Superior temporal gyrus (tissue), 1 donor: ENCODE measurements around the gene POMP.
A peak's percentile ranks its signal among the peaks of the same experiment; 100 is the strongest.
"Not testable (repeated sequence)": the region's sequence is repeated elsewhere in the genome, so short reads cannot be mapped to it uniquely, and the experiment has no call there.

Experiments used
- DNase-seq: peaks from one replicate; pipeline ENCODE4 v3.0.0-alpha.2; 2016; ENCODE audit errors: extremely low spot score

POMP gene

DNA sequence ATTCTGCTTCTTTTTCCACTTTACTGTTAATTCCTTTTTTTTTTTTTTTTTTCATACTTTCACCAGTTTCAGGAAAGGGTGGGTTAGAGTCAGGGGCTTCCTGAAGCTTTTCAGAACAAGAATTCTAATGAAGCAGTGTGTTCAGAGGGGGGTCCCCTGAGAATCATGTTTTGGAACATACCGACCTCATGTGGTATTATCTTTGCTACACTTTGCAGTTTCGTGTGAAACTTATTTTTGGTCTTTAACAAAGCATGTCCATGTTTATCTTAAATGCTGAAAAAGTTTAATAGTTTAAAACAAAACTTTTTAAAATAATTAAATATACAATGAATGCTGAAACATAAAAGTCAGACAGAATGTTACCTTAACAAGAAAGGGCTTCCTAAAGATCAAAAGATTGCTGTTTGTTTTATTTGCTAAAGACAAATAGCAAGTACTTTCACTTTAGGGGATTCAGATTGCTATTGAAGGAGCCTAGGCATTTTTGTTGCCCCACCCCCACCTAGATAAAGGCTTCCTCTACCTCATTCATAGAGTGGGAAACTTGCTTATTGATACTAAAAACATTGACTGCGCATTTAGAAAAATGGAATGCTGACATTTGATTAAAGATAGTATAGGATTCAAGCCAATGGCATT, 21.1 kb upstream of the POMP start:
- DNase-seq = no peak

DNA sequence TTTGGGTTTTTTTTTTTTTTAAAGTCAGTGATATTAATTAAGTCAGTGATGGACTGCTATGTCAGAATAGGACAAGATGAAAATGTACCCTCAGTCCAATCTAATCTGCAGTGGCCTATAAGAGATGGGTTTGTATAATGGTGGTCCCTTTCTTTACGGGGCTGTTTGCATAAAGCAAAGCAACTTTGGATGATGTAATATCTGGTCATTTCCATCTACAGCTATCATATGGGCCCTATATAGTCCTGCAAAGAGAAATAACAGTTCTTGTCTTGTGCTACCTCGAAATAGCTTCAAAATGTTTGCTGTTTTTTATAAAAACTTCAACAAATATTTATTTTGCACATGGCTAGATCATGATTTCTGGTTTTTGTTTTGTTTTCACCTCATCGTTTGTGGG, 20.2 kb upstream of the POMP start:
- DNase-seq = no peak

DNA sequence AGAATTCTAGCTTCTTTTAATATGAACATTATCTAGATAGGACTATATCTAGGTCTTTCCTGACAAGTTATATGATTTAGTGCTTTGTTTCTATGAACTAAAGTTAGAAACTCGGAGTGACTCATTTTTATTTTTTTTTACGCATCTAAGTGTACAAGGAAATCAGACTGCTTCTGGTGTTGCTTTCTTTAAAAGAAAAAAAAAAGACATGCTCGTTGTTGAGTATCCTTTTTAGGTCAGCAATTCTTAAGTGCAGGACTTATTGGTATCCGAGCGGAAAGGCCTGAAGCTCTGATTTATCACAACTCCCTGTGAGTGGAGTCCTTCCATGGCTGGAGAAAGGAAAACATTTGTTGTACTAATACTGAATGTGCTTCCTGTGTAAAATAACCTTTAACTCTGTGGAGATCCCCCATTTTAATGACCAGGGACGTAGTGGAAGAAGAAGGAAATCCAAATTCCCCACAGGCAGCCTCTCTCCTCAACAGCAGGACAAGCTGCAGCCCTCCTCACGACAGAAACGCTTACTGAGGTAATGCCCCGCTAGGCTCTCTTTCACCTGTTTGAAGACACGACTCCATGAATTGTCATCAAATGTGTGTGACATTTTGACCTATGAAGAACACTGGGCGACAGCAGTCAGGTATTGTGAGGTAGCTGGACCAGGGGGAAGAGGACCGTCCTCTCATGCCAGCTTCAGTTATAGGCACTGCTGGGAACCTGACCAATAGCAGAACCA, 17.9 kb upstream of the POMP start:
- DNase-seq = no peak

DNA sequence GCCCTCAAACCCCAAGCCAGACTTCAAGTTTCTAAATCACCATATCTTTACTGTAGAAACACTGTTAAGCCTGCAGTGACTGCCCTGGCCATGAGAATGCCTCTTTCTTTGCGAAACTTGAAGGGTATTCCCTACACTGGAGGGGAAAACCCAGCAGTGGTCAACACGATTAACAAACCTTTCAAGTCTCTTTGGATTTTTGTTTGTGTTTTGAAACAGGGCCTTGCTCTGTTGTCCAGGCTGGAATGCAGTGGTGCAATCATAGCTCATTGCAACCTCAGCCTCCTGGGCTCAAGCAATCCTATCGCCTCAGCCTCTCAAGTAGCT, 17.4 kb upstream of the POMP start:
- no peak for DNase-seq

DNA sequence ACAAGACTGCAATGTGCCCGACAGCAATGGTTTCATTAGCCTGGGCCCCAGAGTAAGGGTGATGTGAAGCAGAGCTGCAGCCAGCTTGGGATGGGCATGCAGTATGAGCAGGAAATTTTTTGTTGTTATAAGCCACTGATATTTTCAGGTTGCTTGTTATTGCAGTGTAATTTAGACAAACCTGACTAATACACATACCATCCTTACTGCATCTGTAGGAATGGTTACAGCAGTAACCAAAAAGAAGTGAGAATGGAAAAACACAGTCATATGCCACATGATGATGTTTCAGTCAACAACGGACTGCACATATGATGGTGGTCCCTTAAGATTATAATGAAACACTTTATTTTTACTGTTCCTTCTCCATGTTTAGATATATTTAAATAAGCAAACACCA, 8.6 kb upstream of the POMP start:
- no peak for DNase-seq

DNA sequence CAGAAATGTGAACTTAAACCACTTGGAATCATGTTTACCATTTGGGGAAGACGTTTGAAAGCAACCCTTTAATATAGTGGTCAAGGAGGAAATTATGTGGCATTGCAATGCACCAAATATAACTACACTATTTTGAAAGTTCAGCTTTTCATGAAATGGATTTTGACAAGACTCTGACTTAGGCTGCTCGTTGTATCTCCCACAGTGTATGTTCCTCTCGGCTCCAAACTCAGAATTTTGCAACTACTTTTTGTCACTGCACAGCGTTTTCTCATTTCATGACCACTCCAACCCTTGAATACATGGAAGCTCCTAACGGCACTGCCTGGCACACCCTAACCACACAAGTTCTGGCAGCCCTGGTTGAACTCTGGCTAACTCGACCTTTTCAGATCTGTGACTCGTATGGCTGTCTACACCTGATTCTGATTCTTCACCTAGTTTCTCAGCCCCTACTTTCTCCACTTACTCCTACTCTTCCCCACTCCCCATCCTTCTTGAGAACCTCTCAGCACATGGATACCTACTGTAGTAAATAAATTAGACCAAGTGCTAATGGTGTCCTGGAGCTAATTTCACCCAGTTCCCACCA, 7.0 kb upstream of the POMP start:
- DNase-seq = no peak

DNA sequence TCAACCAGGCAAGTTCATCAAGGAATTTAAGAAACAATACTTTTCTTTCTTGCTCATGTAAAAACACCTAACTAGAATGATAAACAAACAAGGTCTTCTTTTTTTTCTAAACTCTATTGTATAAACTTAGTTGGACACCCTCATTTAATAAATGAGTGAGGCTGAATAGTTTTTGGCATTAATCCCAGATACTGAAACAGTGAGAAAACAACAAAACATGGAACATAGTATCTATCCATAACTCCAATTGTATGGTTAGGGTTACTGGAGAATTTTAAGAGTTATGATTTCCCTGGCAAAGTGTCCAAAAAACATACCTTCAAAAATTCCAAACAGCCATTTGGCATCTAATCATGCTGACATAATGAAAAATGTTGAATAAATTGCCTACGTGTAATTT, 5.8 kb upstream of the POMP start:
- no peak for DNase-seq

DNA sequence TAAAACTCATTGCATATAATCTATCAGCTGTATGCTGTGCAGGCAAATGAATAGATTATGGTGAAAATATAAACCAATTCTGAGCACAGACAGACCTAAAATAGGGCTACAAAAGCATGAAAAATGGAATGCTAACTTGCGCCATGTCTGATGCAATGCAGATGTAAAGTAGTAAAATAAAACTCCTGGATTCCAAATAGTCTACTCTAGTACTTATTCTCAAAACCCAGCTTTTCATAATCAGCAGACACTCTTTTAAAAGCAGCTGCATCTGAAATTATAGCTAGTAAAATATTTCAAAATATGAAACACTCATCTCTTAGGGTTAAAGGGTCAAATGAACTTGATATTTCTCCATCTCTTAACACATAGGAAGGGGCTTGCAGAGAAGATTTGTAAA, 4.7 kb upstream of the POMP start:
- no peak for DNase-seq

DNA sequence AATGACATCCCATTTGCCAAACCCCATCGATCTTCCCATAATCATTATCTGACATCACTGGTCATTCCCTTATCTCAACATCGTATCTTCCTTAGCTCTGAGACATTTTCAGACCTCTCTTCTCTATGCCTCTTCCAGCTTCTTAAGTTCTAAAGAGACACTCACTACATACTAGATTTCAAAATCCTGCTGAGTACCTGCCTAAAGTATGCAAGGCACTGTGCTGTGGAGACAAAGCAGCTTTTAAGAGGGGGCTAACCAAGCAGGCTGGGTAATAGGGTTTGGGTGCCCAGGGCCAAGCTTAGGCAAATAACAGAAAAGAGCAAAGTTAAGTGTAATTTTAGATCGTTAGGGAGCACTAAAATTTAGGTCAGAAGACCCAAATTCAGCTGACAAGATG, 3.4 kb upstream of the POMP start:
- no peak for DNase-seq

DNA sequence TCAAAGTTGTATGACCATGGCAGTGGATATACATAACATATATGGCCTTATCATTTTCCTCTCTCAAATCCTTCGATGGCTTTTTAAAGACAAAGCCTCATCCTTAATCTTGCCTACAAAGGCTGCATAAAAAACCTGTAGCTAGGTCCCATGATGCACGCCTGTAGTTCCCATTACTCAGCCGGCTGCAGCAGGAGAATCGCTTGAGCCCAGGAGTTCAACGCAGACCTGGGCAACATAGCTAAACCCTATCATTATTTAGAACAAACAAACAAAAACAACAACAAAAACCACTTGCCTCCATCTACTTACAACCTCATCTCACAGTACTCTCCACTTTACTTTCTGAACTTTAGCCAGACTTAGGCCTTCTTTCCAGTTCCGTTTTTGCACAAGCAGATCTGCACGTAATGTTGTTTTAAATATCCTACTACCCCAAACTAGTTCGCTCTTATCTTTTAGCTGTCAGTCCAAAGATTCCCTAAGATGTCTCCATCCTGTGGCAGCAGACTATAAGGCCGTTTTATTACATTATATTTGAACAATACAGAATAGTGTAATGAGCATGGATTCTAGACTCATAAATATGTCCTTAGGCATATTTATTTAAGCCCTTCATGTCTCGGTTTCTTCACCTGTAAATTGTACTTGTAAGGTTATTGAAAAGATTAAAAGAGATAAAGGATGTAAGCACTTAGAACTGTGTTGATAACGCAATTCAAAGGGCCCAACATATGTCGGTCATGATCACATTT, 969 bp upstream of the POMP start:
- peak; percentile 38 for DNase-seq

DNA sequence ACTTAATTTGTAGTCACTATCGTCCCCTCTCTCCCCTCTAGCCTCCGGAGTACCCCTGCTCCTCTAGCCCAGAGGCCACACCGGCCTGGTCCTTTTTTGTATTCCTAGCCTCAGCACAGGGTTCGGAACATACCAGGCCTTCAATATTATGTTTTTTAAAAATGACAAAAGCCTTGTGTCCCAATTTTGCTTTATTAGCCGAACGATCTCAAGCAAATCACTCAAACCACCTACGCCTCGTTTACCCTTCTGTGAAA, 463 bp upstream of the POMP start:
- DNase-seq = no peak

DNA sequence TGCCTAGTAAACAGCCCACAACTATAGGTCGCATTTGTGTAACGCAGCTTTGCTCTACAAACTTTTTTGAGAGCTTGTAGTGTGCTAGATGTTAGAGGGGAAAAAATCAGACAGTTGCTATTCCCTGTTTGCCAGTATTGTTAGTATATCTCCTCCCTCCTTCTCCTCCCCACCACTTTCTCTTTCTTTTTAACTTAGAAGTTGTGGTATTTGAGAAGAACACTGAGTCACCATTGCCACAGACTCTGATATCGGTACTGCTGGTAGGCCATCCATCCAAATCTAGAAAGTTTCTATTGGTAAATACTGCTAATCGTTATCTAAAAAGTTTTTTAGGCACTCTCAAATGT, 666 bp downstream of the POMP start:
- no peak for DNase-seq

DNA sequence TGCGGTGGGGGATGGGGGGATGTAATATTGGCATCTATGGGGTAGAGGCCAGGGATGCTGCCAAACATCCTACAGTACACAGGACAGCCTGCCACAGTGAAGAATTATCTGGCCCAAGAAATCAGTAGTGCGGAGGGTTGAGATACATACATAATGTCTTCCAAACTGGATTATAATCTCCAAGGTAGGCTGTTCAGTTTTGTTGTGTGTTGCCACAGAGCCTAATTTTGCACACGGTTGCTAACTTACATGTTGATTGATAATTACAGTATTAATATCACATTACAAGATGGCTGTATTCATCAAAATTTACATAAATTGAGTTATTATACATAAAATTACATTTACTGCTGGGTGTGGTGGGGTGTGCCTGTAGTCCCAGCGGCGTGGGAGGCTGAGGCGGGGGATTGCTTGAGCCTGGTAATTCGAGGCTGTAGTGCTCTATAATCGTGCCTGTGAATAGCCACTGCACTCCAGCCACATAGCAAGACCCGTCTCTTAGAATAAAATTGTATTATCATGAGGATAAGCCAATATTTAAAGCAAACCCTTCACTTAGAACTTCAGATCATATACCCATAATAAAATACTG, 8.1 kb downstream of the POMP start:
- no peak for DNase-seq

DNA sequence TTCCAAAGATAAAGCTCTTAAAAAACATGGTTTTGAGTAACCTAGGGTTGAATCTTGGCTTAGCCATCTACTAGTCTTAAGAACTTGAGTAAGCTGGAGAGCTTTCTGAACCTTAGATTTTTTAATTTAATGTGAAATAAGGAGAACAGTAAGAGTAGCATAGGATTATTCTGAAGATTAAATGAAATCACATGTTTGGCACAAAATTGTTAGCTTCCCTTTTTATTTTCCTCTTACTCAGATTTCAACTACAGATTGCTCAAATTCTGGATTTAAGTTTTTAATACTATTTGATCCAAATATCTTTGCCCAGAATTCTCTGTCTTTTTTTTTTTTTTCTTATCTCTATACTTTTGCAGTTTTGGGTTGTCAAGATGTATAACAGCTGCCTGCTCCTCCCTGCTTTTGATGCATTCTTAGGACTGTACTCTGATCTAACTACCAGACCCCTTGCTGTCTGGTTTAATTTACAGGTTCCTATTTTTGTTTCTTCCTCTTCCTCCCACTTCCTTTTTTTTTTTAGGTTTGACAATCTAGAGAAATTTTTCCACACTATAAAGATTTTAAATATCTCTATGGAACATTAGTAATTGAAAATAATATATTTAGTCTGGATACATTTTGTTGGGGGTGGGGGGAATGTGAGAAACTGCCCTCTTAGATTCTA, 12.3 kb downstream of the POMP start:
- DNase-seq = no peak

DNA sequence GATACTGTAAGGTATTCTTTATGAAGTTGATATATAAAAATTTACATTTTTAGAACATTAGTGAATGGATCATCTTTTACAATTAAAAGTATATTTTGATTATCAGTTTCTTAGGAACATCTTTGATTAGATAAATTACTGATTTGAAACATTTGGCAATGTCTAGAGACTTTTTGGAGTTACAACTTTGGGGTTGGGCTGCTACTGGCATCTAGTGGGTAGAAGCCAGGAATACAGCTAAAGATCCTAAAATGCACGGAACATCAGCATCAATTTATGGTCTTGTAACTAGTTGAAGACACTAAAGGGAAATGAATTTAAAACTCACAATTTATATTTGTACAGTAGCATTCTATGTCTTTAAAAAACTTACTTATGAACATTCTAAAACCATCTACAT, 19.9 kb downstream of the POMP start:
- no peak for DNase-seq

DNA sequence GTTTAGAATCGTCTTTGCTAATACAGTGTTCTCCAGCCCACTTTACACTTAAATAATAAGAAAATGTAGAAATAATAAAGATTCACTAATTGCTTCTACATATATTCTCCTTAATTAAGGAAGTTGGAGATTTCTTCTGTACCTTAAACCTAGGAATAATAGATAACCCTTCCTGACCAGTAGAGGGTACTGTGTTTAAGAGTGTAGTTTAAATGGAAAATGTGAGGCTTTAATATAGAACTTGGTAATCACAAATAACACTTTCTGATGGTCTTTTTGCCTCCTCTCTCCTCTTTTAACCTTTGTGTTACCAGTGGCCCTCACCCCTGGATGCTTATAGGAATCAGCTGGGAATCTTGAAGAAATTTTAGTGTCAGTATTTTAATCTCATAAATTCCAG, 20.7 kb downstream of the POMP start:
- no peak for DNase-seq

DNA sequence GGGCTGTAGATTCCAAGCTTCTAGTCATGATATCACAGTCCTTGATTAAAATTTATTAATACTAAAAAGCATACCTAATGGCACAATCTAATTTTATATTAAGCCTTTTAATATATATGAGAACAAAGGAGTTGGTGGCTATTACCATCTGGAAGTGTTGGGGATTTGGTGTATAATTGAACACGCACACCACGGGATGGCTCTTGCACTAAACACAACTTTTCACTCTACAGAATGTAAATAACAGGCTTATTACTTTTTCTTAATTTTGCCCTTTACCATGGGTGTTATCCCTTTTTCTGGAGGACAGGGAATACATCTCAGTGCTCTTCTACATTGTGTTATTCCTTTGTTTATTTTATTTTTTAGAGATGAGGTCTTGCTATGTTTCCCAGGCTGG, 21.6 kb downstream of the POMP start:
- no peak for DNase-seq

DNA sequence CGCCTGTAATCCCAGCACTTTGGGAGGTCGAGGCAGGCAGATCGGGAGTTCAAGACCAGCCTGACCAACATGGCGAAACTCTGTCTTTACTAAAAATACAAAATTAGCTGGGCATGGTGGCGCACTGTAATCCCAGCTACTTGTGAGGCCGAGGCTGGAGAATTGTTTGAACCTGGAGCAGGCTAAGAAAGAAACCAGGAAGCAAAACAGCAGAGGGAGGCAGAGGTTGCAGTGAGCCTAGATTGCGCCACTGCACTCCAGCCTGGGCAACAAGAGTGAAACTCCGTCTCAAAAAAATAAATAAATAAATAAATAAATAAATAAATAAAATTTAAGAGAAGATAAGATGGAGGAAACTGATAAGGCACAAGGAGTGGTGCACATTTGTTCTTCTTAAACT, 24.2 kb downstream of the POMP start:
- not testable (repeated sequence) for DNase-seq

DNA sequence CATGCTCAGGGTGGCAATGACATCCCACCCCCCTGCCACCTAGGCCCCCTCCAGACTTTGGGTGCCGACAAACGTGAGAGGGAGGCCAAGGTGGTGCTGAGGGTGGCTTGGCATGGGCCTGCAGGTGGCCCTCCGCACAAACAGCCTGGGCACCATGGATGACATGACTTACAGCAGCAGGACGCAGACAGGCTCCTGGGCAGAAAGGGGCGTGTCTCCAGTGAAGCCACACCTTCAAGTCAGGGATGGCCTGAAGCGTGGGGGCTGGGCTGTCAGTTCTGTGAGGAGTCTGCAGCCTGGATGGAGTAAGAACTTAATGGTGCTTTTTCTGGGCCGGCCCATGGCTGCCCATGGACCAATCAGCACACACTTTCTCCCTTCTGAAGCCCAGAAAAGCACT, 25.3 kb downstream of the POMP start:
- no peak for DNase-seq

DNA sequence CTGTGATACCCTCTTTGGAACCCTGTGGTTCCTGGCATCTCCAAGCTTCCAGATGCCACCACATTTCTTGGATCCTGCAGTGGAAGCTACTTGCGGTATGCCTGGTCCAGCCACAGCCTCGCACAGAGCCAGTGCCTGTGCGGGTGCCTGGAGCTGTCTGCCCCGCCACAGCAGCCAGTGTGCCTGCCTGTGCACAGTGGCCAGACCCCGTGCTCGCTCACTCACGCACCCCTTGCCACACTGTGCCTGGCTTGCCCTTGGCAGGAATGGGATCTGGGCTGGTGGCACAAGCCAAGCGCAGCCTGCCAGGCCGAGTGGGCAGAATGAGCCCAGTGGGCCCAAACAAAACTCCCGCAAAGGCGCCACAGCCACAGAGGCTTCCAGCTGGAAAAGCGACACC, 26.2 kb downstream of the POMP start:
- DNase-seq = no peak

DNA sequence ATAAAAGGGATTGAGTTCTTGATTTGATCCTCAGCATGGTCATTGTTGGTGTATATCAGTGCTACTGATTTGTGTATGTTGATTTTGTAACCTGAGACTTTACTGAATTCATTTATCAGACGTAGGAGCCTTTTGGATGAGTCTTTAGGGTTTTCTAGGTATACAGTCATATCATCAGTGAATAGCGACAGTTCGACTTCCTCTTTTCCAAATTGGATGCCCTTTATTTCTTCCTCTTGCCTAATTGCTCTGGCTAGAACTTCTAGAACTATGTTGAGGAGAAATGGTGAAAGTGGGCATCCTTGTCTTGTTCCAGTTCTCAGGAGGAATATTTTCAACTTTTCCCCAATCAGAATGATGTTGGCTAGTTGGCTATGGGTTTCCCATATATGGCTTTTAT, 27.0 kb downstream of the POMP start:
- DNase-seq = no peak
